Measurements from ENCODE around the gene SERPINB12. TPM values are rescaled to one million over a fixed set of nuclear protein-coding genes. Genes with fewer than 3 reads are reported as not detected.

The SERPINB12 gene
- total RNA-seq, 1 experiment from 2014 or later = not detected

DNA sequence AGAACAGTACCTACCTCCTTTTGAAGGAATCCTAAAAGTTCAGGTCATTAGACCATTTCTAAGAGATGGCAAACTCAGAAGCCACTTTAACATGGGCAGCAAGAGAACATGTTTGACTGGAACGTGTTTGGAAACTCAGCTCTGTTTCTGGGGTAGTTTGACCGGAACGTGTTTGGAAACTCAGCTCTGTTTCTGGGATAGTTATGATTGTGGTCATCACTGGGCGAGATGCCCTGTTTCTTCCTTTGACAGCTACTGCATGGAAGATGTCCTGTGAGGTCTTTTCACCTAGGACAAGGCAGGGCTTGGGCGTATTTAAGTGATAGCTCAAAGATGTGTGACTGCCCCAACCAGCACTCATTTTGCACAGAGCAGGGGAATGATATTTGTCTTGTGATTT, 25.1 kb downstream of the SERPINB12 start:
- H3K9me3 Mint-ChIP-seq (ENCODE audit: low read depth, unreplicated experiment) = no peaks in the 10 kb centered on the region
- no peak for DNase-seq
- TF ChIP-seq, protein P1, sequence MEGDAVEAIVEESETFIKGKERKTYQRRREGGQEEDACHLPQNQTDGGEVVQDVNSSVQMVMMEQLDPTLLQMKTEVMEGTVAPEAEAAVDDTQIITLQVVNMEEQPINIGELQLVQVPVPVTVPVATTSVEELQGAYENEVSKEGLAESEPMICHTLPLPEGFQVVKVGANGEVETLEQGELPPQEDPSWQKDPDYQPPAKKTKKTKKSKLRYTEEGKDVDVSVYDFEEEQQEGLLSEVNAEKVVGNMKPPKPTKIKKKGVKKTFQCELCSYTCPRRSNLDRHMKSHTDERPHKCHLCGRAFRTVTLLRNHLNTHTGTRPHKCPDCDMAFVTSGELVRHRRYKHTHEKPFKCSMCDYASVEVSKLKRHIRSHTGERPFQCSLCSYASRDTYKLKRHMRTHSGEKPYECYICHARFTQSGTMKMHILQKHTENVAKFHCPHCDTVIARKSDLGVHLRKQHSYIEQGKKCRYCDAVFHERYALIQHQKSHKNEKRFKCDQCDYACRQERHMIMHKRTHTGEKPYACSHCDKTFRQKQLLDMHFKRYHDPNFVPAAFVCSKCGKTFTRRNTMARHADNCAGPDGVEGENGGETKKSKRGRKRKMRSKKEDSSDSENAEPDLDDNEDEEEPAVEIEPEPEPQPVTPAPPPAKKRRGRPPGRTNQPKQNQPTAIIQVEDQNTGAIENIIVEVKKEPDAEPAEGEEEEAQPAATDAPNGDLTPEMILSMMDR (IDR thresholded peaks at IDR 0.05; ENCODE audit: unreplicated experiment) = no peak
- no peak overlapping the region for H3K27ac Mint-ChIP-seq (ENCODE audit: unreplicated experiment)
- CTCF ChIA-PET = interaction anchor here (1.5 kb wide), 2 partner anchors 17 to 49 kb away, joined by 3 to 6 read pairs; no protein-coding TSS in a partner anchor
- H3K4me3 Mint-ChIP-seq (ENCODE audit: low read depth, unreplicated experiment) = no peak overlapping the region
- BruUV-seq (replicated peaks) = no TSS peak
- H3K36me3 Mint-ChIP-seq (ENCODE audit: insufficient read depth, unreplicated experiment) = no peaks in the 10 kb centered on the region
- H3K4me1 Mint-ChIP-seq (ENCODE audit: low read depth, unreplicated experiment) = no peaks in the 10 kb centered on the region
- intact Hi-C loops (cut with micrococcal nuclease; ENCODE audit: unreplicated experiment) = no loop called here
- H3K27me3 Mint-ChIP-seq (ENCODE audit: unreplicated experiment) = no peaks in the 10 kb centered on the region

GRCh38 chr18:63567825-63568224, 25.7 kb downstream of the SERPINB12 start:
- no peak overlapping the region for H3K4me3 Mint-ChIP-seq (ENCODE audit: low read depth, unreplicated experiment)
- H3K4me1 Mint-ChIP-seq (ENCODE audit: low read depth, unreplicated experiment) = no peaks in the 10 kb centered on the region
- TF ChIP-seq, protein P1 (IDR thresholded peaks at IDR 0.05; ENCODE audit: unreplicated experiment) = no peak
- no peaks in the 10 kb centered on the region for H3K36me3 Mint-ChIP-seq (ENCODE audit: insufficient read depth, unreplicated experiment)
- no peaks in the 10 kb centered on the region for H3K27me3 Mint-ChIP-seq (ENCODE audit: unreplicated experiment)
- H3K27ac Mint-ChIP-seq (ENCODE audit: unreplicated experiment) = no peak overlapping the region
- intact Hi-C loops (cut with micrococcal nuclease; ENCODE audit: unreplicated experiment) = no loop called here
- CTCF ChIA-PET = interaction anchor here (1.5 kb wide), 1 partner anchor 18 kb away, joined by 6 read pairs; no protein-coding TSS in a partner anchor
- DNase-seq = no peak
- H3K9me3 Mint-ChIP-seq (ENCODE audit: low read depth, unreplicated experiment) = no peaks in the 10 kb centered on the region
- no TSS peak for BruUV-seq (replicated peaks)

DNA sequence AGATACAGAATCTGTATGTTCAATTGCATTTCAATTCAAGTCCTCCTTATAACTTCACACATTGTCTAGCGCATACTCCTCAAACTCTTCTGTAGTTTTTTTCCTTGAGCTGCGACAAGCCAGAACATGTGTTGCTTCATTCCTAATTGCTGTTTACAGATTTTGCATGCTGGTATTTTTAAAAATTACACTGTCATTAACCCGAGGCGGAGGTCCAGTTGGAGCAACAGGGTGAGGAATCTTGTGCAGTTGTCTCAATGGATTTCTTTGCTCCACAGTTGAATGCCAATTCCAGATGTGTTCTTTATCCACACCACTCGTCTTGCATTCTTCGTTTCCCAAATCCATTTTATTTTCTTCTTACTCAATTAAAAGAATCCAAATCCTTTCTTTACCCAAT, 28.6 kb downstream of the SERPINB12 start:
- CTCF ChIA-PET = no interaction called here
- no peaks in the 10 kb centered on the region for H3K4me1 Mint-ChIP-seq (ENCODE audit: low read depth, unreplicated experiment)
- H3K36me3 Mint-ChIP-seq (ENCODE audit: insufficient read depth, unreplicated experiment) = no peaks in the 10 kb centered on the region
- no TSS peak for BruUV-seq (replicated peaks)
- no peak overlapping the region for H3K4me3 Mint-ChIP-seq (ENCODE audit: low read depth, unreplicated experiment)
- H3K27ac Mint-ChIP-seq (ENCODE audit: unreplicated experiment) = no peak overlapping the region
- H3K27me3 Mint-ChIP-seq (ENCODE audit: unreplicated experiment) = no peaks in the 10 kb centered on the region
- no peak for DNase-seq
- H3K9me3 Mint-ChIP-seq (ENCODE audit: low read depth, unreplicated experiment) = no peaks in the 10 kb centered on the region
- TF ChIP-seq, protein P1 (IDR thresholded peaks at IDR 0.05; ENCODE audit: unreplicated experiment) = no peak
- intact Hi-C loops (cut with micrococcal nuclease; ENCODE audit: unreplicated experiment) = no loop called here

GRCh38 chr18:63575681-63576080, 33.5 kb downstream of the SERPINB12 start:
- TF ChIP-seq, protein P1 (IDR thresholded peaks at IDR 0.05; ENCODE audit: unreplicated experiment) = no peak
- Mint-ChIP-seq H3K27ac (ENCODE audit: unreplicated experiment) (no peak overlapping the region), H3K4me3 (ENCODE audit: low read depth, unreplicated experiment) (no peak overlapping the region)

More at GRCh38 chr18:63575681-63576080, 33.5 kb downstream of the SERPINB12 start:
- Mint-ChIP-seq H3K4me1 (ENCODE audit: low read depth, unreplicated experiment) (no peaks in the 10 kb centered on the region), H3K27me3 (ENCODE audit: unreplicated experiment) (no peaks in the 10 kb centered on the region), H3K36me3 (ENCODE audit: insufficient read depth, unreplicated experiment) (no peaks in the 10 kb centered on the region), H3K9me3 (ENCODE audit: low read depth, unreplicated experiment) (no peaks in the 10 kb centered on the region)
- BruUV-seq (replicated peaks) = no TSS peak
- intact Hi-C loops (cut with micrococcal nuclease; ENCODE audit: unreplicated experiment) = loop anchor here (5.0 kb wide), 2 partner anchors 102 to 362 kb away; no protein-coding TSS in a partner anchor
- DNase-seq = no peak
- CTCF ChIA-PET = interaction anchor here (0.7 to 1.0 kb wide), 2 partner anchors 19 to 57 kb away, joined by 5 to 6 read pairs; no protein-coding TSS in a partner anchor
